Peyer's patch (tissue), 4 donors: ENCODE data around the gene SQSTM1.

Source experiments
- CTCF ChIP-seq, 6 experiments: fragments of 450-650 bp in 4 of 6; fragments of 200-600 bp in 2 of 6; sonication (generic) in 1 of 6; IDR thresholded peaks; one replicate each; pipeline ENCODE4 v1.5.1; 2017 to 2019; ENCODE audit warnings: antibody characterized with exemption in 6 of 6, mild to moderate bottlenecking in 3 of 6, moderate library complexity in 1 of 6
- POLR2A ChIP-seq, 2 donors: fragments of 450-650 bp; IDR thresholded peaks; one replicate each; pipeline ENCODE4 v1.5.1; 2017; ENCODE audit warnings: antibody characterized with exemption in 2 of 2, mild to moderate bottlenecking in 2 of 2, moderate library complexity in 2 of 2

GRCh38 chr5:179774442-179774841 lies 46.3 kb upstream of the SQSTM1 start:
- TF ChIP-seq POLR2A (IDR thresholded peaks at IDR 0.05) = no peak
- no peak for TF ChIP-seq CTCF (IDR thresholded peaks at IDR 0.05)
